SIG-M5 (cell line): ENCODE measurements around the gene CDH12.
"Not testable (repeated sequence)": the region's sequence is repeated elsewhere in the genome, so short reads cannot be mapped to it uniquely, and the experiment has no call there.

ENCODE experiments used
- DNase-seq: peaks from one replicate; lab custom pipeline; 2025; lab: John Stamatoyannopoulos, UW

CDH12 gene

DNA sequence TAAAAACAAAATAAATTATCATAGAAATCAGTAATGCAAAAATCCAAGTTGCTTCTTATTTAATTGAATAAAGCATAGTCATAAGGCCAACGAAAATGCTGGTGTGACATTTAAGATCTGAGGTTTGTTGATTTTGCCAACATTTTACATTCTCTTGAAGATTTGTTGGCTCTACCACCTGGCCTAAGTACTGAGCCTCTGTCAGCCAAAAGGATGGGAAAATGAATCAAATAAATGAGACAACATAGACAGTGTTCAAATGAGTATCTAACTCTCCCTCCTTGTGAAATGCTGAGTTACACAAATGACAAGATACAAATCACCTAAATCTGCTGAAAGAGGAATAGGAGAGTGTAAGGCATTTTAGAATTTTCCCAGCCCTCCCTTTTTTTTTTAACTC lies 575.0 kb downstream of the CDH12 start:
- no peak for DNase-seq

GRCh38 chr5:22277006-22277405 lies 576.1 kb downstream of the CDH12 start:
- no peak for DNase-seq

DNA sequence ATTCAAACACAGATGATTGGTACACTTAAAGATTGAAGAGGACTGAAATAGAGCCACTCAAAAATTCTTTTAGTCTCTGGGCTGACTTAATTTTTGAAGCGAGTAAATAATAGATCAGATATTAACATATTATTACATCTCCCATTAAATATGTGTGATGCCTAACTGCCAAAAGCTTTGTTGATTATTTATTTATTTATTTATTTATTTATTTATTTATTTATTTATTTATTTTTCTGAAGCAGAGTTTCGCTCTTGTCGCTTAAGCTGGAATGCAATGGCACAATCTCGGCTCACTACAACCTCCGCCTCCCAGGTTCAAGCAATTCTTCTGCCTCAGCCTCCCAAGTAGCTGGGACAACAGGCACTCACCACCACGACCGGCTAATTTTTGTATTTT lies 587.3 kb downstream of the CDH12 start:
- DNase-seq: not testable (repeated sequence)

GRCh38 chr5:22258139-22258538 lies 595.0 kb downstream of the CDH12 start:
- DNase-seq: no peak

DNA sequence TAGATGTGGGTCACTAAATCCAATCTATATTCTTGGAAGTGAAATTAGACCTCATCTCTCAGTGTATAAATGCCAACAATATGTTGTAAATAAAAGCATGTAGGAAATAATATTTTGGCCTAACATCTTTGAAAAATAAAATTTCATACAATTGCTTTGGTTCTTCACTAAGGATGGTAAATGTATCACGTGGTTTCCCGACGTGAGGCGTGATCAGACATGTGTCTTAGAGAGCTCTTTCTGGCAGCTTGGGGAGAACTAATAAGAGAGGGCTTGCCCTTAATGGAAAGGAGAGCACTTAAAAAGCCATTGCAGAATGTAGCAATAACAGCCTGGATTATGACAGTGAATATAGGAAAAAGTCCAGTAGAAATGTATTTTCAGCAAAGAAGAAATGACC lies 602.6 kb downstream of the CDH12 start:
- DNase-seq: no peak

GRCh38 chr5:22249209-22249729 lies 603.9 kb downstream of the CDH12 start:
- DNase-seq: no peak

DNA sequence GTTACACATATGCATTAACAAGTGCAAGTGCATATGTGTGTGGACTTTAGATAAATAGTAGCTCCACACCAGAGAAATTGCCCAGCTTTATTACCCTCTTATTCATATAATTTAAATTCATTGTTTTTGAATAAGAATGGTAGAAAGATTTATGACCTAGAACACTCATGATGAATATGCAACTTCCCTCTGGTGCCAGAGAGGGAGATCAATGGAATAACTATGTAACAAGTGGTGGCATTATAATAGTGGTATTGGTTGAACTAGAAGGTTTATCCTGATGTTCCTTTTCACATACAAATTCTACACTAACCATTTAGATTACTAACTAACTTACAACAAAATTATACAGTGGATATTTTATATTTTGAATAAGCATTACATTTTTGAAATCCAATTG lies 607.4 kb downstream of the CDH12 start:
- no peak for DNase-seq

- no peak for DNase-seq
Measured at GRCh38 chr5:22242532-22242931, 610.6 kb downstream of the CDH12 start.

- DNase-seq: no peak
Measured at GRCh38 chr5:22238047-22238446, 615.1 kb downstream of the CDH12 start.

- no peak for DNase-seq
Measured at GRCh38 chr5:22226423-22226822, 626.7 kb downstream of the CDH12 start.

DNA sequence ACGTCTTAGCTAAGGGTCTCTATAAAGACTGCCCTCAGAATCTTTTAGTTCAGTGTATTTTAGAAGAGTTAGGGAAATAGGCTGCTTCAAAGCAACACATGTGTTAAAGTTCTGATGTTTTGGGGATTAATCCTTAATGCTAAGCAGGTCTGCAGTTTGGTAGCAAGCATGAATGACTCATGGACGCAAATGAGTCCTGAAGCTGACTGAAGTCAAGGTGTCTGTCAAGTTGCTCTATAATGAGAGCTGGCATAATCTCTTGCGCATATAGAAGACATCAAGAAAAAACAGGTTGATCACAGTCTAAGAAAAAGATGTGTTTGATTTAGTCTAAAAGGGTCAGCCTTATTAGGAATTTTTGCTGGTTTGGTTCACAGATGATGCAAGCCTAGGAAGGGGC lies 630.1 kb downstream of the CDH12 start:
- no peak for DNase-seq

- DNase-seq: not testable (repeated sequence)
Measured at GRCh38 chr5:22213703-22214495, 639.2 kb downstream of the CDH12 start.

DNA sequence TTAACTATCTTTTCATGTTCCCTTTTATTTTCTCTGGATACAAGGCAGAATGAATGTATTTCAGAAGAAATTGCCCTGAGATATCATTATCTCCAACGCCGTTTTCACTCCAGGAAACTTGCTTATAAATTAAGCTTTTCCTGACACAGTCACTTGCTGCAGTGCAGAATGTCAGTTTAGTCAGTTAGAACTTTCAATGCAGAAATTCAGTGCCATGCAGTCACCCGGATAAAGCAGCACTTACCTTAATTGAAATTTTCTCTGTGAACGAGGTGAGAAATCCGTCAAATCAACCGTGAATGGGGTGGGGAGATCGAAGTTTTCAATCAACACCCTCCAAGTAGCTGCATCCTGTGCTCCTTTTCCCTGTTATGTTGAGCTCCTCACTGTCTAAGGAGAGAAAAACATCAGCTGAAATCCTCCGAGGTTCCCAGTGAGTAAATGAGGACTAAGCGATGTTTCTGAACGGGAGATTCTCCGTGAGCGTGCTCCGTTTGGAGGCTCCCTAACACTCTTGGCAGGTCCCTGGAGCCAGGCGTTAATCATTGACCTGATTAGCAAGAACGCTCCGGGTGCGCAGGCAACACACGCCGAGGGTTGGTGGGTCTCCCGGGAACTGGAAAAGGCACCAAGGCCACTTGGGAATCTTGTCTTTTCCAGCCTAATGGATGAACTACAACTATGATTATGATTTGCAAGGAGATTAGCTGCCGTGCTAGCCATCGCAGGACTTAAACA lies 640.7 kb downstream of the CDH12 start:
- not testable (repeated sequence) for DNase-seq

GRCh38 chr5:22208463-22208862 lies 644.7 kb downstream of the CDH12 start:
- DNase-seq: not testable (repeated sequence)

- DNase-seq: not testable (repeated sequence)
Measured at GRCh38 chr5:22188651-22189050, 664.5 kb downstream of the CDH12 start.

- not testable (repeated sequence) for DNase-seq
Measured at GRCh38 chr5:22187632-22188228, 665.4 kb downstream of the CDH12 start.

DNA sequence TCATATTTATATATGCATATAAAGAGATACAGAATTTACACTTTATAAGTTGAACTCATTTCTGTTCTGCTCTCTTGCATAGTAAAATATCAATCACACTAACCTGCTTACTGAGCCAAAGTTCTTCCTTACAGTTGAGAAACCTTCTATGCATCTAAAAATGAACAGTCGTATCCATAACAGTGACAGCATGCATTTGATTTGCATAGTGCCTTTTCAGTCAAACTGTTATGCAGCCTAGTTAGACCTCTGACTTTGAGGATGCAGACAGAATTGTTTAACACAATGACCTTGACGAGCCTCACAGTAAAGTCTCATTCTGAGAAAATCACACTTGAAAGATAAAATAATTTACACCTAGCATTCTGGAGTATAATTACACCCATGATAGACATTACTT lies 683.9 kb downstream of the CDH12 start:
- DNase-seq: not testable (repeated sequence)

DNA sequence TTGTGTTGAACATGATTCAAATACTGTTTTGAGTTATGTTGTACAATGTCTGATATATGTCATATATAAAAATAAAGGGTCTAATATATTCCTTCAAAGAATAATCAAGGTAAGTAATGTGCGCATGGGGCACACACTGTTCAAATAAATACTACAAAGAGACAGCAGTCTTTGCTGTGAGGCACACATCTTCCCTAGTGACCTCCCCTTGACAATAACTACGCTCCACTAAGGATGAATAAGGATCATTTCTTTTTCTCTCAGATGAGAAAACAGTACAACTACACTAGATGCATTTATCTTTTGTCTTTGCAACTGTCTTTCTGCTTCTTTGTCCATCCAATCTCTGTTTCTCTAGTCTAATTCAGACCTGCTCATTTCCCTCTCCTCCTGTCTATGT lies 684.4 kb downstream of the CDH12 start:
- DNase-seq: not testable (repeated sequence)

DNA sequence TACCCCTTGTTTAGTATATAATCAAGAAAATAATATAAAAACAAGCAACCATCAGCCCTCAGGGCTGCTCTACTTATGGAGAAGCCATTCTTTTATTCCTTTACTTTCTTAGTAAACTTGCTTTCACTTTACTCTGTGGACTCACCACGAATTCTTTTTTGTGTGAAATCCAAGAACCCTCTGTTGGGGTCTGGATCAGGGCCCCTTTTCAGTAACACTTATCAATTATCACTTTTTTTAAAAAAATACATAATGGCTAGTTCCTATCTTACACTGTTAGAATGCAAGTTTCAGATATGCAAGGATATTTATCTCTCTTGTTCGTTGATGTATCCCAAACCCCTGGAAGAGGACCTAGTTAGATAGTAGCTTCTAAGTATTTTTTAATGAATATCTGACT lies 687.2 kb downstream of the CDH12 start:
- not testable (repeated sequence) for DNase-seq

GRCh38 chr5:22164910-22165748 lies 688.0 kb downstream of the CDH12 start:
- not testable (repeated sequence) for DNase-seq

DNA sequence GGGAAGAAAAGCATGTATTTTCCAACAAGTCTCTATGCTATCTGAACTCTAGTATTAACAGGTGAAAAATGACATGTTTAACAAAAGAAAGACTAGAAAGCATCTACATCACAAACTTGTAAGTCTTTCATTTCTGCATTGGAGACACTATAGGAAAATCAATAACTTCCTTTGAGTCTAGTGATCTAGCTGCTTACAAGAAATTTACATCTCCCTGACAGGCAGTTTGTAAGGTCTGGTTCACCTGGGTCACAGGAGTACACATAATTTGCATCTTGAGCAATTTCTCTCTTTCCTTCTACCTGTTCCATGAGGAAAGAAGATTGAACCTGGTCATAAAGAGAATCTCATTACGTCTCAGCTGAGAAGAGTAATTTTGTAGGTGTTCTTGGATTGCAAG lies 696.2 kb downstream of the CDH12 start:
- DNase-seq: not testable (repeated sequence)

DNA sequence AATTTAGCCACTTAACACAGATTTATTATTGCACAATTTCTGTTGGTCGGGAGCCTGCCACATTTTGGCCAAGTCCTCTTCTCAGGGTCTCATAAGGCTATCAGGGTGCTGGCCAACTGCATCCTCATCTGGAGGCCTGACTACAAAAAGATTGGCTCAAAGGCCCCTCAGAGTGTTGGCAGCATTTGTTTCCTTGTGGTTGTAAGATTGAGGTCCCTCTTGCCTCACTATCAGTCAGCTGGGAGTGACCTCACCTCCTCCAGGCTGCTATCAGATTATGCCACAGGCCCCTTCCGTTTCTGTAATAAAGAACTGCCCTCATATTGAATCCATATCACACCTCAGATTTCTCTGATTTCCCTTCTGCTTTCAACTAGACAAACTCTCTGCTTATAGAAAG lies 698.4 kb downstream of the CDH12 start:
- not testable (repeated sequence) for DNase-seq
